Vagina (tissue), 2 donors: Measurements from ENCODE around the gene DCAF8.

Experiments
- CTCF ChIP-seq, 3 experiments: fragments of 450-650 bp in 2 of 3; fragments of 200-600 bp in 1 of 3; sonication (generic) in 1 of 3; IDR thresholded peaks; one replicate each; pipeline ENCODE4 v1.5.1; 2017 to 2019; ENCODE audit warnings: antibody characterized with exemption in 3 of 3, mild to moderate bottlenecking in 2 of 3, moderate library complexity in 2 of 3
- POLR2A ChIP-seq, 2 donors: fragments of 450-650 bp; IDR thresholded peaks; one replicate each; pipeline ENCODE4 v1.6.1; 2017; ENCODE audit warnings: antibody characterized with exemption in 2 of 2, mild to moderate bottlenecking in 2 of 2, moderate library complexity in 2 of 2

- TF ChIP-seq CTCF (IDR thresholded peaks at IDR 0.05) = no peak
- no peak for TF ChIP-seq POLR2A (IDR thresholded peaks at IDR 0.05)
Measured at GRCh38 chr1:160188341-160188740, 74.0 kb downstream of the DCAF8 start.
